Activated CD8-positive, alpha-beta memory T cell treated with anti-CD3 and anti-CD28 coated beads for 1 hour (primary cell): ENCODE measurements around the gene CREB3.
A peak's percentile ranks its signal among the peaks of the same experiment; 100 is the strongest.

Experiments used
- DNase-seq, 2 donors: peaks; one replicate each; pipeline ENCODE4 v3.0.0-alpha.2; 2020; ENCODE audit warnings: low read depth in 1 of 2; ENCODE audit errors: extremely low read depth in 1 of 2

Gene CREB3

DNA sequence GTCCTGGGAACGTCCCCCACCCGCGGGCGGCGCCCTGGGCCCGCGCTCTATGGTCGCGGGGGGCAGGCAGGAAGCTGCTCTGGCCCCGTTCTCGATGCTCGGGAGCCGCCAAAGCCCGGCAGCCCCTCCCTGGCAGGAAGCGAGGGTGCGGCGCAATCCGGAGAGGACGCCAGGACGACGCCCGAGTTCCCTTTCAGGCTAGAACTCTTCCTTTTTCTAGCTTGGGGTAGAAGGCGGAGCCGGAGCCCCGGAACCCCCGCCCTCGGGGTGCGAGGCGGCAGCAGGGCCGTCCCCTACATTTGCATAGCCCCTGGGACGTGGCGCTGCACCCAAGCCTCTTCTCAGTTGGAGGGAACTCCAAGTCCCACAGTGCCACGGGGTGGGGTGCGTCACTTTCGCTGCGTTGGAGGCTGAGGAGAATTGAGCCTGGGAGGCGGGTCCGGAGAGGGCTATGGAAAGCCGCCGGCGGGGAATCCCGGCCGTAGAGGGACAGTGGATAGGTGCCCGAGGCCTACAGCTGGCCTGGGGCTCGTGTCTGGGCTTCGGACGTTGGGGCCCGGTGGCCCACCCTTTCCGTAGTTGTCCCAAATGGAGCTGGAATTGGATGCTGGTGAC, at the start of gene CREB3, which contains the start of gene TLN1:
Gene CREB3, plus strand, starts transcription at position 482 of the 615 bp plus-strand sequence. Its CDS starts 107 bp downstream, at position 589.
Gene TLN1, minus strand, starts transcription at position 11 of the 615 bp plus-strand sequence. CDS start 6,501 bp downstream, outside the sequence.
- DNase-seq: peak; percentile 92 to 93

GRCh38 chr9:35683323-35683722, 49.1 kb upstream of the CREB3 start:
- DNase-seq: no peak

DNA sequence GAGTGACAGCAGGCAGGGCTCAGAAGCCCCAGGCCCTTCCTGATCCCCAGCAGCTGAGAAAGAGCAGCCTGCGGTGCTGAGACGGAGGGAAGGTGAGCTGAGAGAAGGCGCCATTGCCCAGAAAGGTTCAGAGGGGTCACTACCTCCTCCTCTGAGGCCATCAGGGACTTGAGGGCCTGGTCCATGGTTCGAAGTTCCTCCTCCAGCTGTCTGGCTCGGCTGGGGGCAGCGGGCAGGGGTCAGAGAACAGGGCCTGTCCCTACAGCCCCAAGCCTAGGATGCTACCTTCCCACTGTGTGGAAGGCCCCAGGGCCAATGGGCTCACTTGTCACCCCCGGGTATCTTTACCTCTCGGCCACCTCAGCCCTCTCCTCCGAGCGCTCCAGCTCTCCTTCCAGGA, 47.5 kb upstream of the CREB3 start:
- no peak for DNase-seq

DNA sequence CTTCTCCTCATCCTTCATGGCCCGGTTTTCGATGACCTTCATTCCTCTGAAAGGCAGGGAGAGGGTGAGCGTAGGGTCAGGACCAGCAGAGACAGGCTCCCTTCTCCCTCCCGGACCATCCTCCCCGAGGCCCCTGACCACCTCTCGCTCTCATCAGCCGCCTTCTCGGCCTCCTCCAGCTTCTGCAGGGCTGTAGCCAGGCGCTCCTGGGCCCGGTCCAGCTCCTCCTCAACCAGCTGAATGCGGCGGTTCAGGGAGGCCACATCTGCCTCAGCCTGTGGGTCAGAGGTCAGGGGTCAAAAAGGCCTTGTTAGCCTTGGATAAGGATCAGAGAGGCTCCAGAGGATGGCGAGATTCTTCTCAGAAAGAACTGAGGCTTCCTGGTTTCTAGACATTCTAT, 47.0 kb upstream of the CREB3 start:
- DNase-seq: no peak

DNA sequence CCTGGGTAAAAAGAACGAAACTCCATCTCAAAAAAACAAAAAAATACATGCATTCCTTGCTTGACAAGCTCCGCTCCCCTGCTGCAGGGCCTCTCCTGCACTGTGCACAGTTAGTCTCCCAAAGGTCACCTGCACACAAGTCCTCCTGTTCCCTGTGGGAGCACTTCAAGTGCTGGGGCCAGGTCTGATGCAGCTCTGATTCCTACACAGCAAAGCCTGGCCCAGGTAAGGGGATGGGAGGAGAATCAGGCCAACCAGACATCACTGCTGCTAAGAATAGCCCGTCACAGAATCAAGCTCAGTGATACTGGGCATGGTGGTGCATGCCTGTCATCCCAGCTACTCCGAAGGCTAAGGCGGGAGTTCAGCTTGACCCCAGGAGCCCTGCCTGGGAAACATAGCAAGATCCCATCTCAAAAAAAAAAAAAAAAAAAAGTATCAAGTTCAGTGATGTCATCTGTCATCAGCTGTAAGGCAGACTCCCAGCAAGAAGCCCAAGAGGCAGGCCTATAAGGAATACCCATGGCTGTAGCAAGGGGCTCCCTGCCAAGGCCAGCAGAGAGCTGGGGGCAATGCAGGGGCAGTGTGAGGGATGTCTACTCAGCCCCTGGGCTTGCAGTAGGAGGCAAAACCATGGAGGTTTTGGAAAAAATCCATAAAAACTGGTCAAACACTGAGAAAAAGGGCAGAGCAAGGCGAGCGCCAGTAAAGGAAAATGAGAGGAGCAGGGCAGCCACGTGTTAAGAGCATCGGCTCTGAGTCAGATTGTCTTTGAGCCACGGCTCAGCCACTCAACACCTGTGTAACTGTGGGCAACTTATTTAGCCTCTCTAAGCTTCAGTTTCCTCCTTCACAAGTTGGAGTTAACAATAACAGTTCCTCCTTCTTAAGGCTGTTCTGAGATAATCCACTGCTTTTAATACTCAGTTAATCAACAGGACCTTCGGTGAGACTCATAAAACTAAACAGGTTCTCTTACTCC, 46.0 kb upstream of the CREB3 start:
- DNase-seq: no peak

GRCh38 chr9:35687306-35687705, 45.2 kb upstream of the CREB3 start:
- no peak for DNase-seq

GRCh38 chr9:35687972-35688557, 44.4 kb upstream of the CREB3 start:
- no peak for DNase-seq

DNA sequence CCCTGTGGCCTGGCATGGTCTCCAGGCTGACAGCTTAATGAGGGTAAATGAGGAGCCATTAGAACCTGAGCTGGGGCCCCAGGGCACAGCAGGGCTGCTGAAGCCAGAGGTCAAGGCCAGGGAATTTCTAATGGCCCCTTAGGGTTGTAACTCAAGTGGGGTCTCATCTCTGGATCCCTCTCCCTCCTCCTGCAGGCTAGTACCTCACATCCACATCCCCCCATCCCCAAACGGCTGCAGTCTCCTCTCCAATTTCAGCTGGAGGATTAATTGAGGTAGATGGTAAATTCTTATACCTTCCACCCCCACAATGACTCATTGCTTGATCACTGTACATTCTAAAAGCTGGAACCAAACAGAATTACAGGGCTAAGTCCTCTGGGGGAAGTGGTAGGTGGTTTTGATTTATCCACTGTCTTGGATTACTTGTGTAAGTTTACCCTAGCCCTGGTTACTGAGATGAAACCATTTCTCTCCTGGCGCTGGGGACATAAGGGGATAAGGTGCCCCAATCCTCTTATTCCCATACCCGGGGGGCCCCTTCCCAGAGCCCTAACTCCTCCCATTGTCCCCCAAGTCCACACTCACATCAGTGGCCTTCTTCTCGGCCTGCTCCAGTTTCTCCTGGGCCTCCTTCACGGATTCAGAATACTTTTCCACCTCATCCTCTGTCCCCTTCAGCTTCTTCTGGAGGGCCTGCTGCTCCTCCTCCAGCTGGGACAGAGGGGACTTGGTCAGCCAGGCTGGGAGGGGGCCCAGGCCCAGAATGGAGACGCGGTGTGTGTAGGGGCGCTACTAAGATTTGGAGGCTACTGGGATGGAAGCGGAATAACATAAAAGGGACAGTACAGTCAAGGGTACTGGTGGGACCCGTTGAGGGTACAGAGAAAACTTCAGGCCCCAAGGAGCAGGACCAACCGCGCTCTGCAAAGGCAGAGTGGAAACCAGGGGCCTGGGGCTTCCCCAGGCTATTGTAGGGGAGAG, 43.6 kb upstream of the CREB3 start:
- no peak for DNase-seq

- DNase-seq: no peak
Observed at GRCh38 chr9:35689542-35690293, 42.7 kb upstream of the CREB3 start, which contains the start of gene TPM2. Gene TPM2 (minus strand): TSS chr9:35689925. CDS start chr9:35689817, 108 bp downstream.

DNA sequence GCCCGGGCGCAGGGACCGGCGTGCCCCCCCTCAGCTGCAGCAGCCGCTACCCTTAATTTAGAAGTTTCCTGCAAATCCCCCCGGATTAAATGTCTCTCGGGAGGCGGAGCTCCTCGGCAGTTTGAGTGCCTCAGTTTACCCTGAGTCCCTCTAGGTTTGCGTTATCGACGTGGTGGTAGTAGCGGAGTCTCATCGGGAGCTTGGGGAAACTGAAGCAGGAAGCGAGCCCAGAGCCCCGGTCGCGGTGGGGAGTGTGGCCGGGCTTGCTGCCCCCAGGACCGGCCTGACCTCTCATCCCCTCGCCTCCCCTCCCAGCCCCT, 42.2 kb upstream of the CREB3 start:
- DNase-seq: no peak

GRCh38 chr9:35690614-35691333, 41.7 kb upstream of the CREB3 start:
- peak in 1 of 2 donors; percentile 17 for DNase-seq

DNA sequence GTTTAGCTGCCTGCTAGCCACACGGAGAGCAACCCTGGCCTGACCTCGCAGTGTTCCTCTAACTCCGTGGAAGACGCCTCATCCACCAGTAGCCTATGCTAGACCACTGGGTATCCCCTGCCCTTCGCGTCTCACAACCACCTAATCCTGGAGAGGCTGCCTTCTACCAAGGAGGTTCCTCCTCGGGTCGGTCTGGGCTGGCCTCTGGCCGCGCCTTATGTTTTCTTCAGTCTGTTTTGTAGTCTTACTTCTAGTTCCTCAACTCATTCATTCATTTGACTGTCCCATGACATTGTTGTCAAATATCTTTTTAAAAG, 41.2 kb upstream of the CREB3 start:
- DNase-seq: no peak

DNA sequence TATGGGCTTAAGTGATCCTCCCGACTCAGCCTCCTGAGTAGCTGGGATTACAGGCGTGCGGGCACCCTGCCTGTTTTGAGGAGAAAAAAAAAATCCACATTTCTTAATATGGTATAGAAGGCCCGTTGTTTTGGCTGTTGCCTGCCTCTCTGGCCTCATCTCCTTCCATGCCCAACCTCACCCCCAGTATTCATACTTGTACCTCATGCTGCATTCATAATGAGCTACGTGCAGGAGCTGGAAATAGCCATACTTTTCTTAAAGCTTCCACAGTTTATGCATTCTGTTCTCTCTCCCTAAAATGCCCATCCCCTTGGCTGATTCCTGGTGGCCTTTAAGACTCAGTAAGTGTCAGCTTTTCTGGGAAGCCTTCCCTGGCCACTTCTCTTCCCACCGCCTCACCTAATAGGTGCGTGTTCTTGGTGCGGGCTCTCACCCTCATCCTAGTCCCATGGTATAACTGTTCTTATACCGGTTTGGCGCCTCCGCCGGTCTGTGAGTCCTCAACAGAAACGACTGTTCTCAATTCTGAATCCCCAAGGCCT, 40.6 kb upstream of the CREB3 start:
- DNase-seq: no peak

DNA sequence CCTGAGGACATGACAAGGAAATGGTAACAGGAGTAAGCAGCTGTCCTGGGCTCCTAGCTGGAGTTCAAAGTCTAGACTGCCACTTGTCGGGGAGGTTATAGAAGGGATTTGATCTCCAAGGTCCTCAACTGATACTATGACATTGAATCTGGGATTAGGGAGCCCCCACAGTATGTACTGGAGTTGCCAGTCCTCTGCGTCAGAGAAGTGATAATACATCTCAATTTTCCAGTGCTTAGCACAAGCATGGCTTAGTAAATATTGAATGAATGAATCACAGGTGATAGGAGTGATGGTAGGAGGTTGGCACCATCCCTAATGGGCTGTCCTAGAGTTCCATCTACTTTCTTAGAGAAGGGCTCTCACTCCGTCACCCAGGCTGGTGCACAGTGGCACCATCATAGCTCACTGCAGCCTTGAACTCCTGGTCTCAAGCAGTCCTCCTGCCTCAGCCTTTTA, 36.5 kb upstream of the CREB3 start:
- DNase-seq: no peak

DNA sequence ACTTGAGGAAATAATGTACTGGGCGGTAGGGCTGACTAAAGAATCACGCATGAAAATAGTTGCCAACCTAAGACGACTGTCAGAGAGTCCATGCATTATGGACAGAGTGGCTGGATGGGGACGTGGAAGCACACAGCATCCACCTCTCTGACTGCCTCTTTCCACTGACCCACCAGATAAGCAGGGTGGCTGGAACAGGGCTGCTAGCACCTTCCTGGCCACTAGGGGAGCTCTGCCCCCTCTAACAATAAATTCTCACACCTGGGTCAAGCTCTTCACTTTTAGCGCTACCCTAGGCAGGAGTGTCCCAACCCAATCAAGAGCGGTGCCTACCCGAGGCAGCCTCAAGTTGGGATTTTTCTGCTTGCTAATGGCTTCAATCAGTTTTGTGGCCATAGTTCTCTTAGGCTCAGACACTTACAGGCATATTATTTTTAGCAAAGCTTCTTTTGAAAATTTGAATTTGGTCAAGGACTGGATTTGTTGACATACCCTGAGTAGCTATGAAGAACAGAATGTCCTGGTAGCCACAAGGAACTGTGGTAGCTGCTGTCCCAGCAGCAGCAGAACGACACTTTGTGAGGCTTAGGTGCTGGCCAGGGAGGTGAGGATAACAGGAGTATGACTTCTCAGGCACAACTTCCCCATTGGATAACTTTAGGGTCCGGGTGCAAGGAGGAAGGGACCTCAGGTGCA, 35.8 kb upstream of the CREB3 start:
- DNase-seq: peak; percentile 19 to 27

DNA sequence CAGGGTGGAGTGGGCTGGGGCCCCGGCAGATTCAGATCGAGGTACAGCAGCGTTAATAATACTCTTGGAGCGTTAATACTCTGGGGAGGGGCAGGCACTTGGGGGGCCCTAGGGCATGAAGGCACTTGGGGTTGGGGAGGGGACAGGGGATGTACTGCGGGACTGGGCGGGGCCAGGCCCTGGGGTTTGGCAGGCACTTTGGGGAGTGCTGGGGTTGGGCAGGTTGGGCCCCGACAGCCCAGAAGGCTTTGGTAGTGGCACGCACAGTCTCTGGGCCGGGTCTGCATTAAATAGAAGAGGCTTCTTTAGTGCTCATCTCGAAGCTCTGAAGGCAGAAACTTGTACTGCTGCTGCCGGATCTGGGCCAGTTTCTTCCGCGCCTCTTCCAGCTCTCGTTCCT, 35.0 kb upstream of the CREB3 start:
- DNase-seq: no peak

GRCh38 chr9:35698231-35698630, 34.2 kb upstream of the CREB3 start:
- no peak for DNase-seq

DNA sequence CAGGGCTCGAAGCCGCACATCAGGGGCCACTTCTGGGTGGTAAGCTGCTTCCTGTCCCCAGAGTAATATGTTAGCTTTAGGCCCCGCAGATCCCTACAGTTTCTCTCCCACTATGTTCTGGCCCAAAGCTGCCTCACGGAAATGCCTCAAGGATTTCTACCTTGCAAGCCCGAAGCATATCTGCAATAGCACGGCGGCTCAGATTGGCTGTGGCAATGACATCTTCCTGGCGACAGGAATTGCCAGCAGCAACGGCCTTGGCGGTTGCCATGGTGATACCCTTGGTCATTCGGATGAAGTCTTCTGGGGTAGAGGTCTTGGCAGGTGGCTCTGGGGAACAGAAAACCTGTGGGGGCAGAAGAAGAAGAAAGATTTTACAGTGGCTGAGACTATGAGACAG, 32.4 kb upstream of the CREB3 start:
- DNase-seq: no peak
